Activated CD8-positive, alpha-beta T cell treated with anti-CD3 and anti-CD28 coated beads for 36 hours (primary cell): ENCODE results near the gene TMEM273. TPM values are rescaled to one million over a fixed set of nuclear protein-coding genes. Genes with fewer than 3 reads are reported as not detected.

Source experiments
- ATAC-seq: fragments of 200-7000 bp; cut with Tn5 transposase; one replicate; pipeline ENCODE4 v1.10.0; 2021; ENCODE audit warnings: mild to moderate bottlenecking, moderate library complexity
- CTCF ChIA-PET: fragments of 350-600 bp; sonication (Branson Sonifier 250); formaldehyde crosslinking; loops from one replicate; lab custom pipeline; 2021; ENCODE audit warnings: antibody characterized with exemption; lab: Charles Lee
- POLR2A ChIA-PET: fragments of 350-600 bp; sonication (Branson Sonifier 250); formaldehyde crosslinking; loops from one replicate; lab custom pipeline; 2021; ENCODE audit warnings: antibody characterized with exemption; lab: Charles Lee
- DNase-seq: peaks from one replicate; pipeline ENCODE4 v3.0.0-alpha.2; 2020
- H3K27ac Mint-ChIP-seq: one replicate; pipeline ENCODE4 v1.8.0; 2021; ENCODE audit warnings: mild to moderate bottlenecking, mixed read lengths
- H3K27me3 Mint-ChIP-seq: one replicate; pipeline ENCODE4 v1.8.0; 2021; ENCODE audit warnings: mixed read lengths
- H3K36me3 Mint-ChIP-seq: one replicate; pipeline ENCODE4 v1.8.0; 2021; ENCODE audit warnings: low read depth, mixed read lengths
- H3K4me1 Mint-ChIP-seq: one replicate; pipeline ENCODE4 v1.8.0; 2021; ENCODE audit warnings: low read depth, mixed read lengths
- H3K4me3 Mint-ChIP-seq: one replicate; pipeline ENCODE4 v1.8.0; 2021; ENCODE audit warnings: mild to moderate bottlenecking, moderate library complexity, mixed read lengths
- H3K9me3 Mint-ChIP-seq: one replicate; pipeline ENCODE4 v1.8.0; 2021; ENCODE audit warnings: mixed read lengths
- CTCF ChIP-seq: fragments of 200-600 bp; IDR thresholded peaks from one replicate; pipeline ENCODE4 v1.8.0; 2022; ENCODE audit warnings: antibody characterized with exemption, mild to moderate bottlenecking
- intact Hi-C: fragments of 100-400 bp; cut with micrococcal nuclease; formaldehyde crosslinking; loops from one replicate; pipeline ENCODE4 v1.10.0; 2022
- total RNA-seq, 2 experiments: library from RNA; stranded (reverse); gene quantifications; one replicate each; pipeline ENCODE4 v1.2.3, GENCODE V29; 2021

The TMEM273 gene
- total RNA-seq: 10 to 100 TPM; 16.6 to 19.0 TPM

- ChIA-PET POLR2A (no interaction called here), CTCF (no interaction called here)
- Mint-ChIP-seq H3K9me3 (no peaks in the 10 kb centered on the region), H3K4me3 (peak within 1 kb of the TSS; percentile 71), H3K27me3 (peaks cover 29% of the 10 kb centered on the region), H3K36me3 (no peaks in the 10 kb centered on the region), H3K27ac (peak within 1 kb of the TSS; percentile 59), H3K4me1 (peaks cover 22% of the 10 kb centered on the region)
- intact Hi-C loops: no loop called here
- ATAC-seq: peak; percentile 55
- TF ChIP-seq CTCF: no peak
- DNase-seq: peak; percentile 41
Observed at GRCh38 chr10:49187950-49188761, at the start of gene TMEM273. TSS of gene TMEM273 (minus strand) at chr10:49188391. CDS start at chr10:49188336, 55 bp downstream.

GRCh38 chr10:49237985-49238384, 49.8 kb upstream of the TMEM273 start:
- ChIA-PET CTCF (interaction anchor here (1.1 kb wide), 1 partner anchor 581 kb away, joined by 3 read pairs; no protein-coding TSS in a partner anchor), POLR2A (no interaction called here)
- intact Hi-C loops: no loop called here
- Mint-ChIP-seq H3K27me3 (no peaks in the 10 kb centered on the region), H3K9me3 (no peaks in the 10 kb centered on the region), H3K4me1 (no peaks in the 10 kb centered on the region), H3K4me3 (no peak overlapping the region), H3K27ac (no peak overlapping the region), H3K36me3 (no peaks in the 10 kb centered on the region)
- DNase-seq (no peak), ATAC-seq (no peak)
- no peak for TF ChIP-seq CTCF

GRCh38 chr10:49235392-49235791, 47.2 kb upstream of the TMEM273 start:
- Mint-ChIP-seq H3K27ac (no peak overlapping the region), H3K9me3 (no peaks in the 10 kb centered on the region), H3K36me3 (no peaks in the 10 kb centered on the region), H3K4me3 (no peak overlapping the region), H3K4me1 (no peaks in the 10 kb centered on the region), H3K27me3 (peaks cover 2% of the 10 kb centered on the region)
- TF ChIP-seq CTCF: no peak
- DNase-seq: no peak
- intact Hi-C loops: no loop called here
- ChIA-PET CTCF (no interaction called here), POLR2A (no interaction called here)
- no peak for ATAC-seq

- TF ChIP-seq CTCF: no peak
- intact Hi-C loops: no loop called here
- Mint-ChIP-seq H3K9me3 (no peaks in the 10 kb centered on the region), H3K4me3 (no peak overlapping the region), H3K4me1 (no peaks in the 10 kb centered on the region), H3K36me3 (no peaks in the 10 kb centered on the region), H3K27me3 (peaks cover 2% of the 10 kb centered on the region), H3K27ac (no peak overlapping the region)
- no peak for ATAC-seq
- DNase-seq: no peak
- ChIA-PET CTCF (no interaction called here), POLR2A (no interaction called here)
Observed at GRCh38 chr10:49231086-49231820, 43.1 kb upstream of the TMEM273 start.

GRCh38 chr10:49230004-49230403, 41.8 kb upstream of the TMEM273 start:
- H3K36me3 Mint-ChIP-seq: no peaks in the 10 kb centered on the region
- intact Hi-C loops: no loop called here
- H3K27me3 Mint-ChIP-seq: peaks cover 3% of the 10 kb centered on the region
- ATAC-seq (no peak), DNase-seq (no peak)
- H3K9me3 Mint-ChIP-seq: no peaks in the 10 kb centered on the region
- no peak overlapping the region for H3K4me3 Mint-ChIP-seq
- TF ChIP-seq CTCF: no peak
- H3K27ac Mint-ChIP-seq: no peak overlapping the region
- no peaks in the 10 kb centered on the region for H3K4me1 Mint-ChIP-seq
- ChIA-PET CTCF (interaction anchor here (1.1 kb wide), 1 partner anchor 622 kb away, joined by 3 read pairs; no protein-coding TSS in a partner anchor), POLR2A (no interaction called here)
